HG03064 (cell line): ENCODE results near the gene FHIP2A.
"Not testable (repeated sequence)": the region's sequence is repeated elsewhere in the genome, so short reads cannot be mapped to it uniquely, and the experiment has no call there.

Experiments
- ATAC-seq: cut with Tn5 transposase; IDR thresholded peaks from one replicate; pipeline ENCODE4 v1.9.1; 2021; ENCODE audit warnings: low read depth; ENCODE audit not compliant: unreplicated experiment

The FHIP2A gene

DNA sequence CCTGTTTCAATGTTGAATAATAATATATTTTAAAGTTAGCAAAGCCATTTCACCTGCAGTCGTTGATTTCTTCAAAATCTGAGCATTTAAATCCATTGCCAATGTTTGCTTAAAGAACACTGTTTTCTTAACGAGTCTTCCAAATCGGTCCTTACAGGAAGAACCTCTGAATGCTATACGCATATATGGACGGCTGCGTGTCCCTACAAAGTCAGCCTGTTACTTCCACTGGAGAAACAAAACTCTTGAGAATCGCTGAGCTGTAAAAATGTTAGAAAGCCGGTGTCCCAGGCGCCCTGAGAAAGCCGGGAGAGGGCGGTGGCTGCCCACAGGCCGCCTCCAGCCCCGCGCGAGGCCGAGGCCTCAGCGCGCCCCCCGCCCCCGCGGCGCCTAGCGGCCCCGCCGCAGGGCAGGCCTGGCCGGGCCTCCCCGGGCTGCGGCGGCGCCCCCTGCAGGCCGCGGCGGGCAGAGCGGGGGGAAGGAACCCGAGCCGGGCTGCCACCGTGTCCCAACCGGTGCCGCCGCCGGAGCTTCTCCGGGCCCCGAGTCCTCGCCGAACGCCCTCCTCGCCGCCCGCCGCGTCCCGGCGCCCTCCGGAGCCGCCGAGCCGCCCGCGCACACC lies at the start of gene FHIP2A:
Gene FHIP2A, plus strand, starts transcription at position 488 of the 622 bp plus-strand sequence. CDS start 299 bp downstream, outside the sequence.
- ATAC-seq = peak; percentile 76

GRCh38 chr10:114772496-114773196 lies 48.9 kb upstream of the FHIP2A start:
- ATAC-seq = no peak

- ATAC-seq = no peak
Measured at GRCh38 chr10:114773197-114773532, 48.4 kb upstream of the FHIP2A start.

- ATAC-seq = not testable (repeated sequence)
Measured at GRCh38 chr10:114775082-114775481, 46.5 kb upstream of the FHIP2A start.

GRCh38 chr10:114777415-114777814 lies 44.2 kb upstream of the FHIP2A start:
- no peak for ATAC-seq

DNA sequence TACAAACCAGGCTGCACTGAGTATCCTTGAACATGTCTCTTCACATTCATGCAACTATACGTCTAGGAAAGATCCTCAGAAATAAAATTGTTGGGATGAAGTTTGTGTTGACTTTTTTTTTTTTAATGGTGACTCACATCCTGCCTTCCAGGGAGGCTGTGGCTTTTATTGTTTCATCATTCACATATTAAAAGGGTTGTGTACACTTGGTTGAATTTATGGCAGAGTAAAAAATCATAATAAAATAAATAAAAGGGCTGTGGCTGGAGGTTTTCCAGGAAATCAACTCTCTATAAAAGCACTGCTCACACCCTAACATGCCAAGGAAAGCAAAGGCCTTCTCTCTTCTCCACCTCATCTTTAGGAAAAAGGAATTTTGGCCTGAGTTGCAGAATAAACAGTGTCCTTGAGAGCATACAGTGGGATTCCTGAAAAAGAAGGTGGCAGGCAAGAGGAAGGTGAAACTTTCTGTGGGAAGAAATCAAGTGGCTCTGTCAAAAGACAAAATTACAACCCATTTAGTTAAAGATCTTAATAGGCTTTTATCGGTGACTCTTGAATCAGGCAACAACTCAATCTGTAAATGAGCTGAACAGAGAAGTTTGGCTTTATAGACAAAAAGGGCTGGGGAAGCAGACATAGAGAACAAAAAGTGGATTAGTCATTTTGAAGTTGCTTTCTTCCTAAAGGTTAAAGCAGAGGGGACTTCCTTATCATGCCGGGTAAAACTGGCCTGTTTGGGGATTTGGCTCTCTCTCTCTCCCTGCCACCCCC lies 41.6 kb upstream of the FHIP2A start:
- no peak for ATAC-seq

- no peak for ATAC-seq
Measured at GRCh38 chr10:114780577-114781184, 40.9 kb upstream of the FHIP2A start.

DNA sequence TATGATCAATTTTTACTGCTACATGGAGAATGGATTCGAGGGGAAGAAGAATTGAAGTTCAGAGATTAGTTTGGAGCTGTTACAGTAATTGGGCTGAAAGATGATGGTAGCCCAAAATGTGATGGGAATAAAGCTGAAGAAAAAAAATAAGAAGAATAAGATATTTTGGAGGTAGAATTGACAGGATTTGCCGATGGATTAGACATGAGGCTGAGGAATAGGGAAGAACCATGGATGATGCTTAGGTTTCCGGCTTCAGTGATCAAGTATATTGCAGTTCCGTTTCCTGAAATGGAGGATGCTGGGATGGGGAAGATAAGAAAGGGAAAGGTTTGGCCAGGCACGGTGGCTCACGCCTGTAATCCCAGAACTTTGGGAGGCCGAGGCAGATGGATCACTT lies 38.9 kb upstream of the FHIP2A start:
- ATAC-seq = no peak

- ATAC-seq = no peak
Measured at GRCh38 chr10:114783686-114784085, 37.9 kb upstream of the FHIP2A start.

GRCh38 chr10:114786492-114786891 lies 35.1 kb upstream of the FHIP2A start:
- peak; percentile 69 for ATAC-seq

DNA sequence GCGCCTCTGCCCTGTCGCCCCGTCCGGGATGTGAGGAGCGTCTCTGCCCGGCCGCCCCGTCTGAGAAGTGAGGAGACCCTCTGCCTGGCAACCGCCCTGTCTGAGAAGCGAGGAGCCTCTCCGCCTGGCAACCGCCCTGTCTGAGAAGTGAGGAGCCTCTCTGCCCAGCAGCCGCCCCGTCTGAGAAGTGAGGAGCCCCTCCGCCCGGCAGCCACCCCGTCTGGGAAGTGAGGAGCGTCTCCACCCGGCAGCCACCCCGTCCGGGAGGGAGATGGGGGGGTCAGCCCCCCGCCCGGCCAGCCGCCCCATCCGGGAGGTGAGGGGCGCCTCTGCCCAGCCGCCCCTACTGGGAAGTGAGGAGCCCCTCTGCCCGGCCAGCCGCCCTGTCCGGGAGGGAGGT lies 34.4 kb upstream of the FHIP2A start:
- not testable (repeated sequence) for ATAC-seq

GRCh38 chr10:114791768-114792167 lies 29.8 kb upstream of the FHIP2A start:
- ATAC-seq = no peak

GRCh38 chr10:114795039-114795438 lies 26.5 kb upstream of the FHIP2A start:
- no peak for ATAC-seq

DNA sequence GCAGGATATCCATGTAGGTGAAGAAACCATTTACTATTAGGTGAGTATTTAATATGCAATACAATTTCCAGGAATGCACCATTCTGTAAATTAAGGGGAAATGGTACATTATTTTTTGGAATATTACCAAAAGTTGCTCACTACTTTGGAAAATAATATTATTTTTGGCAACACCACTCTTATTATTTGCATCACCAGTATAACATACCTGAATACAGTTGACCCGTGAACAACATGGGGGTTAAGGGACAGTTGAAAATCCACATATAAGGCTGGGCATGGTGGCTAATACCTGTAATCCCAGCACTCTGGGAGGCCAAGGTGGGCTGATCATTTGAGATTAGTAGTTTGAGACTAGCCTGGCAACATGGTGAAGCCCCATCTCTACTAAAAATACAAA lies 21.2 kb upstream of the FHIP2A start:
- ATAC-seq = no peak

GRCh38 chr10:114801411-114801813 lies 20.2 kb upstream of the FHIP2A start:
- peak; percentile 92 for ATAC-seq

- no peak for ATAC-seq
Measured at GRCh38 chr10:114802177-114802576, 19.4 kb upstream of the FHIP2A start.

DNA sequence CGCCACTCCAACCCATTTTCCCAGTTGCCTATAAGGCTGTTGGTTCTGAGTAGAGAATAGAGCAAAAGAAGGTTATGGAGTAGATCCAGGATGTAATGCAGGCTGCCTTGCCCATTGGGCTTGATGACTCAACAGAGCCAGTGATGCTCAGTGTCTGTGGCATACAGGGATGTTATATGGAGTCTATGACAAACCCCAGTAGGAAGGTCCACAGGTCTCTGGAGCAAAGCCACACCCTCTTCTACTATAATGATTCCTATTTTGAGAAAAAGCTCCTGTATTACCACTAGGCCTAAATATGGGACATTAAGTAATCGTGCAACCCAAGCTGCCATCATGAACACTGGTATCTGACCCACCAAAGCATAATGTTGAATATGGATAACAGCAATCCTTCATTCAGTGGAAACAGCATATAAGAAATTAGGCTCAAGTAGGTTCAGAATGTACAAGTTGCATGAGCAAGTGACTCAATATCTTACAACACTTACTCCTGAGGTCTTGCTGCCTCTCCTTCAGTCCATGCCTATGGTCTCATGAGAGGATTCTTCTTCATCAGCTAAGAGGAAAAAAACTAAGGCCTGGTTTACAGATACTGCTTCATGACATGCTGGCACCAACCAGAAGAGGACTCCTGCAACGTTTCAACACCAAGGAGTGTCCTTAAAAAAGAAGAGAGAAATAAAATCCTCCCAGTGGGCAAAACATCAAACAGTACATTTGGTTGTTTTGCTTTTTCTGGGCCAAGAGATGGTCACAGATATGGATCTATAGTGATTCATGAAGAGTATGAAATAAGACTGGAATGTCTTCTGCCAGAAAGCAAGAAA lies 14.8 kb upstream of the FHIP2A start:
- ATAC-seq = no peak

GRCh38 chr10:114808982-114809381 lies 12.6 kb upstream of the FHIP2A start:
- no peak for ATAC-seq

GRCh38 chr10:114810926-114811325 lies 10.7 kb upstream of the FHIP2A start:
- ATAC-seq = peak; percentile 100

GRCh38 chr10:114811862-114812261 lies 9.7 kb upstream of the FHIP2A start:
- no peak for ATAC-seq
